Measurements from ENCODE around the gene NTHL1. TPM values are rescaled to one million over a fixed set of nuclear protein-coding genes. Genes with fewer than 3 reads are reported as not detected.
A peak's percentile ranks its signal among the peaks of the same experiment; 100 is the strongest.

NTHL1 gene
- polyA plus RNA-seq, 3 donors: 9.2 to 22.4 (median 9.6) TPM

- H3K27me3 ChIP-seq (ENCODE audit: control insufficient read depth in 2 of 2, insufficient read depth in 2 of 2, low read length in 2 of 2): no peaks in the 10 kb centered on the region
- H4K20me1 ChIP-seq (ENCODE audit: insufficient read depth, low read length): no peaks in the 10 kb centered on the region
- no peaks in the 10 kb centered on the region for H3K4me1 ChIP-seq (ENCODE audit: control insufficient read depth in 1 of 2, insufficient read depth in 2 of 2, low read length in 2 of 2)
- no peak overlapping the region for H3K4me3 ChIP-seq (replicated peaks in 1 of 3; ENCODE audit: low read depth in 2 of 3, low read length in 3 of 3)
- H3K4me2 ChIP-seq (replicated peaks; ENCODE audit: extremely low read depth, low read length, poor library complexity, severe bottlenecking): no peak overlapping the region
- intact Hi-C loops (cut with micrococcal nuclease): no loop called here
- TF ChIP-seq CTCF (IDR thresholded peaks at IDR 0.05): no peak
- no peak overlapping the region for H3K27ac ChIP-seq (ENCODE audit: low read depth in 1 of 2, low read length in 2 of 2)
- H2AFZ ChIP-seq (ENCODE audit: insufficient read depth, low read depth, low read length, poor library complexity, severe bottlenecking): no peak overlapping the region
- DNase-seq: no peak
- no peaks in the 10 kb centered on the region for H3K79me2 ChIP-seq (ENCODE audit: insufficient read depth, low read length)
- WGBS (ENCODE audit: insufficient coverage): 97% methylated on average over 8 of the region's 10 CpGs
- H3K27ac Mint-ChIP-seq: peak overlapping the region in 1 of 7 donors; percentile 75
- H3K27me3 Mint-ChIP-seq (ENCODE audit: low read depth in 3 of 3): no peaks in the 10 kb centered on the region
- H3K9me3 ChIP-seq (replicated peaks in 1 of 2; ENCODE audit: control insufficient read depth in 1 of 2, insufficient read depth in 1 of 2, low read length in 2 of 2): no peaks in the 10 kb centered on the region
- no peak overlapping the region for H3K9ac ChIP-seq (ENCODE audit: insufficient read depth, low read length, poor library complexity, severe bottlenecking)
- H3K36me3 ChIP-seq (replicated peaks in 1 of 2; ENCODE audit: control insufficient read depth in 1 of 2, insufficient read depth in 2 of 2, low read length in 2 of 2): peaks cover 71 to 91% of the 10 kb centered on the region in 2 donors
- H3K9me3 Mint-ChIP-seq: no peaks in the 10 kb centered on the region
- H3K4me1 Mint-ChIP-seq: no peaks in the 10 kb centered on the region
- H3K4me3 Mint-ChIP-seq: no peak overlapping the region
- H3K36me3 Mint-ChIP-seq: peaks cover 66 to 89% of the 10 kb centered on the region in 2 donors
Observed at GRCh38 chr16:2057438-2057837, 9.8 kb upstream of the NTHL1 start.

- no peaks in the 10 kb centered on the region for H3K9me3 ChIP-seq (replicated peaks in 1 of 2; ENCODE audit: control insufficient read depth in 1 of 2, insufficient read depth in 1 of 2, low read length in 2 of 2)
- intact Hi-C loops (cut with micrococcal nuclease): no loop called here
- H3K4me2 ChIP-seq (replicated peaks; ENCODE audit: extremely low read depth, low read length, poor library complexity, severe bottlenecking): no peak overlapping the region
- Mint-ChIP-seq H3K36me3 (peaks cover 67 to 89% of the 10 kb centered on the region in 2 donors), H3K4me3 (no peak overlapping the region), H3K27me3 (ENCODE audit: low read depth in 3 of 3) (no peaks in the 10 kb centered on the region), H3K27ac (peak overlapping the region in 1 of 7 donors; percentile 19), H3K9me3 (no peaks in the 10 kb centered on the region), H3K4me1 (no peaks in the 10 kb centered on the region)
- no peaks in the 10 kb centered on the region for H3K79me2 ChIP-seq (ENCODE audit: insufficient read depth, low read length)
- WGBS (ENCODE audit: insufficient coverage): 97% methylated on average over 14 of the region's 19 CpGs
- no peak for DNase-seq
- TF ChIP-seq CTCF (IDR thresholded peaks at IDR 0.05): no peak
- H3K36me3 ChIP-seq (replicated peaks in 1 of 2; ENCODE audit: control insufficient read depth in 1 of 2, insufficient read depth in 2 of 2, low read length in 2 of 2): peaks cover 65 to 91% of the 10 kb centered on the region in 2 donors
- H3K27ac ChIP-seq (ENCODE audit: low read depth in 1 of 2, low read length in 2 of 2): no peak overlapping the region
- no peak overlapping the region for H2AFZ ChIP-seq (ENCODE audit: insufficient read depth, low read depth, low read length, poor library complexity, severe bottlenecking)
- H3K4me3 ChIP-seq (replicated peaks in 1 of 3; ENCODE audit: low read depth in 2 of 3, low read length in 3 of 3): no peak overlapping the region
- H3K9ac ChIP-seq (ENCODE audit: insufficient read depth, low read length, poor library complexity, severe bottlenecking): no peak overlapping the region
- H3K4me1 ChIP-seq (ENCODE audit: control insufficient read depth in 1 of 2, insufficient read depth in 2 of 2, low read length in 2 of 2): no peaks in the 10 kb centered on the region
- H3K27me3 ChIP-seq (ENCODE audit: control insufficient read depth in 2 of 2, insufficient read depth in 2 of 2, low read length in 2 of 2): no peaks in the 10 kb centered on the region
- H4K20me1 ChIP-seq (ENCODE audit: insufficient read depth, low read length): no peaks in the 10 kb centered on the region
Observed at GRCh38 chr16:2056681-2057407, 9.2 kb upstream of the NTHL1 start.
